Measurements from ENCODE around the gene AP1S1.

Gene AP1S1

DNA sequence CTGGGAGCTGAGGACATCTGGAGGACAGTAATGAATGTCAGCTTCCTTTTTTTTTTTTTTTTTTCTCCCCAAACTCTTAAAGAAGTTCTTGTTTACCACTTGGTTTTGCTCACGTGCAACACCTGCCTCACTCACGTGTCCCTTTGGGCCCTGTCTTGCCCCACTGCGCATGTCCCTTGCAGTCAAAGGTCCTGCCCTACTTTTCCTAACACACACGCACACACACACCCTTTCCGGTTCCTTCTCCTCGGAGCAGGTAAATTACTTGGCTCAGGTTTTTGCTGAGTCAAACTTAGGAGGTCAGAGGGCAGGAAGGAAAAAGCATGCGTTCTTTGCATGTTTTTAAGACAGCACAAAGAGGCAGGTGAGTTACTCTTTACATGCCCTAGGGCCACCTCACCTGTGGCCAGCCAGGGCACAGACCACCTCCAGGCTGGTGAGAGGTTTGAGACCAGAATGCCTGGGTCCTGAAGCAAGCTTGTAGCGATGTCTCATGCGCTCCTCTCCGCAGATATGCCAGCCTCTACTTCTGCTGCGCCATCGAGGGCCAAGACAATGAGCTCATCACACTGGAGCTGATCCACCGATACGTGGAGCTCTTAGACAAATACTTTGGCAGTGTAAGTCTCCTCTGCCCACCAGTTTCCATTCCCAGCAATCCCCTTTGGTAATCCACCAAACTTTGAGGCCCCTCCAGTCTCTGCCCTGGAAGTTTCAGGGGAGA lies 2.8 kb downstream of the AP1S1 start:
- Histone ChIP-seq H3K4me3 (replicated peaks; ENCODE audit: insufficient read depth, low read length) (no peak overlapping the region), H3K27ac (replicated peaks) (no peak overlapping the region), H3K27me3 (ENCODE audit: insufficient read depth, poor library complexity, severe bottlenecking) (no peaks in the 10 kb centered on the region)
- TF ChIP-seq SPI1 (IDR thresholded peaks at IDR 0.05; ENCODE audit: borderline replicate concordance, low read depth) (no peak), POLR2AphosphoS5 (IDR thresholded peaks at IDR 0.05; ENCODE audit: low read depth) (no peak), GABPA (IDR thresholded peaks at IDR 0.05; ENCODE audit: low read depth) (no peak)
- TF ChIP-seq, protein P1, sequence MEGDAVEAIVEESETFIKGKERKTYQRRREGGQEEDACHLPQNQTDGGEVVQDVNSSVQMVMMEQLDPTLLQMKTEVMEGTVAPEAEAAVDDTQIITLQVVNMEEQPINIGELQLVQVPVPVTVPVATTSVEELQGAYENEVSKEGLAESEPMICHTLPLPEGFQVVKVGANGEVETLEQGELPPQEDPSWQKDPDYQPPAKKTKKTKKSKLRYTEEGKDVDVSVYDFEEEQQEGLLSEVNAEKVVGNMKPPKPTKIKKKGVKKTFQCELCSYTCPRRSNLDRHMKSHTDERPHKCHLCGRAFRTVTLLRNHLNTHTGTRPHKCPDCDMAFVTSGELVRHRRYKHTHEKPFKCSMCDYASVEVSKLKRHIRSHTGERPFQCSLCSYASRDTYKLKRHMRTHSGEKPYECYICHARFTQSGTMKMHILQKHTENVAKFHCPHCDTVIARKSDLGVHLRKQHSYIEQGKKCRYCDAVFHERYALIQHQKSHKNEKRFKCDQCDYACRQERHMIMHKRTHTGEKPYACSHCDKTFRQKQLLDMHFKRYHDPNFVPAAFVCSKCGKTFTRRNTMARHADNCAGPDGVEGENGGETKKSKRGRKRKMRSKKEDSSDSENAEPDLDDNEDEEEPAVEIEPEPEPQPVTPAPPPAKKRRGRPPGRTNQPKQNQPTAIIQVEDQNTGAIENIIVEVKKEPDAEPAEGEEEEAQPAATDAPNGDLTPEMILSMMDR (IDR thresholded peaks at IDR 0.05; ENCODE audit: insufficient read depth, low read length), result no peak
- TF ChIP-seq, protein P2, sequence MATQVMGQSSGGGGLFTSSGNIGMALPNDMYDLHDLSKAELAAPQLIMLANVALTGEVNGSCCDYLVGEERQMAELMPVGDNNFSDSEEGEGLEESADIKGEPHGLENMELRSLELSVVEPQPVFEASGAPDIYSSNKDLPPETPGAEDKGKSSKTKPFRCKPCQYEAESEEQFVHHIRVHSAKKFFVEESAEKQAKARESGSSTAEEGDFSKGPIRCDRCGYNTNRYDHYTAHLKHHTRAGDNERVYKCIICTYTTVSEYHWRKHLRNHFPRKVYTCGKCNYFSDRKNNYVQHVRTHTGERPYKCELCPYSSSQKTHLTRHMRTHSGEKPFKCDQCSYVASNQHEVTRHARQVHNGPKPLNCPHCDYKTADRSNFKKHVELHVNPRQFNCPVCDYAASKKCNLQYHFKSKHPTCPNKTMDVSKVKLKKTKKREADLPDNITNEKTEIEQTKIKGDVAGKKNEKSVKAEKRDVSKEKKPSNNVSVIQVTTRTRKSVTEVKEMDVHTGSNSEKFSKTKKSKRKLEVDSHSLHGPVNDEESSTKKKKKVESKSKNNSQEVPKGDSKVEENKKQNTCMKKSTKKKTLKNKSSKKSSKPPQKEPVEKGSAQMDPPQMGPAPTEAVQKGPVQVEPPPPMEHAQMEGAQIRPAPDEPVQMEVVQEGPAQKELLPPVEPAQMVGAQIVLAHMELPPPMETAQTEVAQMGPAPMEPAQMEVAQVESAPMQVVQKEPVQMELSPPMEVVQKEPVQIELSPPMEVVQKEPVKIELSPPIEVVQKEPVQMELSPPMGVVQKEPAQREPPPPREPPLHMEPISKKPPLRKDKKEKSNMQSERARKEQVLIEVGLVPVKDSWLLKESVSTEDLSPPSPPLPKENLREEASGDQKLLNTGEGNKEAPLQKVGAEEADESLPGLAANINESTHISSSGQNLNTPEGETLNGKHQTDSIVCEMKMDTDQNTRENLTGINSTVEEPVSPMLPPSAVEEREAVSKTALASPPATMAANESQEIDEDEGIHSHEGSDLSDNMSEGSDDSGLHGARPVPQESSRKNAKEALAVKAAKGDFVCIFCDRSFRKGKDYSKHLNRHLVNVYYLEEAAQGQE (IDR thresholded peaks at IDR 0.05; ENCODE audit: insufficient replicate concordance, low read depth), result no peak
- no peak for DNase-seq (ENCODE audit: low read depth in 1 of 2, low spot score in 1 of 2)

DNA sequence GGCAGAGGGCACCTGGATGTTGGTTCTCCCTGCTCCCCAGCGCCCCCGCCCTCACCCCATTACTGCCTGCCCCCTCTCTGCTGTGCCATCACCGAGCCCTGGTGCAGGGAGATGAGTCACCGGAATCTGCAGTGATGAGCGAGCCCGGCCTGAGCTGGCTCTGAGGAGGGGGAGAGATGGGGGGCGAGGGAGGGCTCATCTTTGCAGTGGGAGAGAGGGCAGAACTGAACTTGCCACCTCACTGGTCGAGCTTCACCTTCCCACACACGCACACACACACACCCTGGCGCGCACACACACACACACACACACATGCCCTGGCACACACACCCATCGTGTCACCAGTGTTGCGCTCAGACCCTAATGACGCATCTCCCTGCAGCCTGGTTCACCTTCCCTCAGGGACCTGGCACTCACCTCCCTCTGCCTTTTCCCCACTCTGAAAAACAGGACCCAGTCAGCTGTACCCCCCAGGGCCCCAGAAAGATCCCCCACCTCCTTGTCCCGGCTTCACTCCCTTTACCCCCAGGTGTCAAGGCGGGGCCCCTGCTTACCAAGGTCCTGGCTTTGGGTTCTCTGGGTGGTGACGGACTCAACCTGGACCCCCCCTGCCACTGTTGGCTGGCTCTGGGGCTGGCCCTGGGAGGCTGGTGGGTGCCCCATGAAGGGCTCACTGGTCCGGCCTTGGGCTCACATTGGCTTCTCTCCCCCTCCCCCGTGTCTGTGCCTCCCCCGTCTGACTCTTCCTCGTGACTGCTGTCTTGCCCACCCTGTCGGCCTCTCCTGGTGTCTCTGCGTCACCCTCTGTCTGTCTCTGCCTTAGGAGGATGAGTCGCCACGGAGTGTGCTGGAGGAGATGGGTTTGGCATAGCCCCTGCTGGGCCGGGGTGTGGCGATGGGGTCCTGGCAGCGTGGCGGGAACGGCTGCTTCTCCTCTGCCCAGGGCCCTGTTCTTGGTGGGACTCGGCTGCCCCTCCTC lies 5.7 kb downstream of the AP1S1 start:
- DNase-seq (ENCODE audit: low read depth in 1 of 2, low spot score in 1 of 2), result no peak
- H3K27ac ChIP-seq (replicated peaks), result no peak overlapping the region
- TF ChIP-seq GABPA (IDR thresholded peaks at IDR 0.05; ENCODE audit: low read depth) (no peak), POLR2AphosphoS5 (IDR thresholded peaks at IDR 0.05; ENCODE audit: low read depth) (no peak), SPI1 (IDR thresholded peaks at IDR 0.05; ENCODE audit: borderline replicate concordance, low read depth) (no peak)
- TF ChIP-seq, protein P2 (IDR thresholded peaks at IDR 0.05; ENCODE audit: insufficient replicate concordance, low read depth), result no peak
- TF ChIP-seq, protein P1 (IDR thresholded peaks at IDR 0.05; ENCODE audit: insufficient read depth, low read length), result no peak
- H3K27me3 ChIP-seq (ENCODE audit: insufficient read depth, poor library complexity, severe bottlenecking), result peaks cover 14% of the 10 kb centered on the region
- H3K4me3 ChIP-seq (replicated peaks; ENCODE audit: insufficient read depth, low read length), result no peak overlapping the region

DNA sequence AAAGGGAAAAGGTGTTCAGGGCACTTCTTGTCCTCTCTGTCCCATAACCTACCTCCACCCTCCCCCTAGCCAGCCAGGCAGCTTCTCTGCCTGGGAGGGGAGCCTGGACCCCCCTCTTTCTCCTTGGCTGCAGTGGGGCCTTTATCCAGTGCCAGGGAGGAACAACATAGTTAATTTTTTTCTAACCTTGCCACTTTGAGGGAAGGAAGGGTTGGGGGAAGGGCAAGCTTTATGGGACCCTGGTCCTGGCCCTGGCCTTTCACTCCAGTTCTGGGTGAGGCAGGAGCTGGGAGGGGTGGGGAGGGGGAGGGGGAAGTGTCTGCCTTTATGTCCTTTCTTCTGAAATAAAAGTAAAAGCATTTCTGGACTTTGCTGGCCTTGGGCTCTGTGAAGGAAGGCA lies 6.6 kb downstream of the AP1S1 start:
- TF ChIP-seq GABPA (IDR thresholded peaks at IDR 0.05; ENCODE audit: low read depth) (no peak), SPI1 (IDR thresholded peaks at IDR 0.05; ENCODE audit: borderline replicate concordance, low read depth) (no peak), POLR2AphosphoS5 (IDR thresholded peaks at IDR 0.05; ENCODE audit: low read depth) (no peak)
- TF ChIP-seq, protein P1 (IDR thresholded peaks at IDR 0.05; ENCODE audit: insufficient read depth, low read length), result no peak
- TF ChIP-seq, protein P2 (IDR thresholded peaks at IDR 0.05; ENCODE audit: insufficient replicate concordance, low read depth), result no peak
- Histone ChIP-seq H3K4me3 (replicated peaks; ENCODE audit: insufficient read depth, low read length) (no peak overlapping the region), H3K27ac (replicated peaks) (no peak overlapping the region), H3K27me3 (ENCODE audit: insufficient read depth, poor library complexity, severe bottlenecking) (peaks cover 20% of the 10 kb centered on the region)
- no peak for DNase-seq (ENCODE audit: low read depth in 1 of 2, low spot score in 1 of 2)

Data from HL-60 (cell line).